ENCODE results near the gene UNC13D. TPM values are rescaled to one million over a fixed set of nuclear protein-coding genes. Genes with fewer than 3 reads are reported as not detected.

The UNC13D gene
- total RNA-seq, 3 donors from 2014 or later = 5.6 to 15.5 (median 8.5) TPM

- no peak for DNase-seq (ENCODE audit: low spot score in 2 of 2)
- Histone ChIP-seq H3K9me3 (no peaks in the 10 kb centered on the region), H3K4me3 (peak overlapping the region; percentile 24 to 57 (median 24)), H3K27me3 (no peaks in the 10 kb centered on the region), H3K4me1 (peaks cover 3 to 33% of the 10 kb centered on the region in 2 donors), H3K27ac (peak overlapping the region; percentile 84 to 86), H3K36me3 (no peaks in the 10 kb centered on the region)
- intact Hi-C loops (cut with DNase I; ENCODE audit: low total_unique reads) = no loop called here
- no peak for TF ChIP-seq POLR2A (IDR thresholded peaks at IDR 0.05)
- no peak for TF ChIP-seq CTCF (IDR thresholded peaks at IDR 0.05)
Observed at GRCh38 chr17:75828076-75828400, 16.2 kb downstream of the UNC13D start.

- peak in 1 of 2 donors; percentile 76 for DNase-seq (ENCODE audit: low spot score in 2 of 2)
- H3K4me3 ChIP-seq = peak overlapping the region; percentile 24 to 57 (median 24)
- peak overlapping the region; percentile 84 to 86 for H3K27ac ChIP-seq
- H3K9me3 ChIP-seq = no peaks in the 10 kb centered on the region
- TF ChIP-seq POLR2A (IDR thresholded peaks at IDR 0.05) (no peak), CTCF (IDR thresholded peaks at IDR 0.05) (peak; percentile 66 to 86 (median 66)), POLR2AphosphoS5 (IDR thresholded peaks at IDR 0.05) (peak; percentile 41 to 62 (median 46))
- peaks cover 3 to 38% of the 10 kb centered on the region in 2 donors for H3K4me1 ChIP-seq
- no peaks in the 10 kb centered on the region for H3K27me3 ChIP-seq
- intact Hi-C loops (cut with DNase I; ENCODE audit: low total_unique reads) = no loop called here
- H3K36me3 ChIP-seq = no peaks in the 10 kb centered on the region
Observed at GRCh38 chr17:75827308-75828075, 16.7 kb downstream of the UNC13D start.

- intact Hi-C loops (cut with DNase I; ENCODE audit: low total_unique reads) = no loop called here
- Histone ChIP-seq H3K4me1 (peaks cover 7 to 43% of the 10 kb centered on the region in 2 donors), H3K27ac (peak overlapping the region; percentile 84 to 86), H3K36me3 (no peaks in the 10 kb centered on the region), H3K27me3 (no peaks in the 10 kb centered on the region), H3K4me3 (no peak overlapping the region), H3K9me3 (no peaks in the 10 kb centered on the region)
- no peak for TF ChIP-seq POLR2AphosphoS5 (IDR thresholded peaks at IDR 0.05)
- TF ChIP-seq CTCF (IDR thresholded peaks at IDR 0.05) = no peak
- TF ChIP-seq POLR2A (IDR thresholded peaks at IDR 0.05) = no peak
- no peak for DNase-seq (ENCODE audit: low spot score in 2 of 2)
Observed at GRCh38 chr17:75826561-75827307, 17.5 kb downstream of the UNC13D start.

- peak overlapping the region; percentile 34 to 54 for H3K27ac ChIP-seq
- DNase-seq (ENCODE audit: low spot score in 2 of 2) = no peak
- TF ChIP-seq POLR2A (IDR thresholded peaks at IDR 0.05) (no peak), CTCF (IDR thresholded peaks at IDR 0.05) (no peak), POLR2AphosphoS5 (IDR thresholded peaks at IDR 0.05) (no peak)
- intact Hi-C loops (cut with DNase I; ENCODE audit: low total_unique reads) = no loop called here
- no peaks in the 10 kb centered on the region for H3K9me3 ChIP-seq
- no peaks in the 10 kb centered on the region for H3K36me3 ChIP-seq
- H3K4me1 ChIP-seq = peaks cover 7 to 43% of the 10 kb centered on the region in 2 donors
- no peak overlapping the region for H3K4me3 ChIP-seq
- H3K27me3 ChIP-seq = no peaks in the 10 kb centered on the region
Observed at GRCh38 chr17:75825748-75826370, 18.3 kb downstream of the UNC13D start.
